Caco-2 (cell line): Measurements from ENCODE around the gene ARID3C. TPM values are rescaled to one million over a fixed set of nuclear protein-coding genes. Genes with fewer than 3 reads are reported as not detected.

Experiments used
- BruUV-seq: library from RNA; stranded (reverse); fragments of 400-500 nt; replicated peaks from 2 replicates; lab custom pipeline; 2021; lab: Mats Ljungman, UMichigan
- CTCF ChIA-PET: fragments of 300-600 bp; sonication (Branson Sonifier 250); formaldehyde crosslinking; loops from one replicate; lab custom pipeline; 2022; ENCODE audit warnings: antibody characterized with exemption; lab: Charles Lee
- POLR2A ChIA-PET: fragments of 300-600 bp; sonication (Branson Sonifier 250); formaldehyde crosslinking; loops from one replicate; lab custom pipeline; 2022; ENCODE audit warnings: antibody characterized with exemption; lab: Charles Lee
- DNase-seq, 2 experiments: peaks; one replicate each; pipeline versions ENCODE4 v3.0.0 to v3.0.0-alpha.2; 2020 to 2022
- H3K27me3 ChIP-seq: replicated peaks from 2 replicates; pipeline ENCODE4 v1.6.0; 2011; ENCODE audit warnings: low read length; ENCODE audit not compliant: control insufficient read depth, insufficient read depth
- H3K36me3 ChIP-seq: 2 replicates; pipeline ENCODE4 v1.5.1; 2011; ENCODE audit warnings: low read length; ENCODE audit not compliant: control insufficient read depth, insufficient read depth
- H3K4me1 ChIP-seq: fragments of 250-450 bp; sonication (Bioruptor Pico); 2 replicates; pipeline ENCODE4 v1.5.1; 2020; ENCODE audit warnings: mild to moderate bottlenecking
- H3K4me3 ChIP-seq: 2 replicates; pipeline ENCODE4 v1.5.1; 2011; ENCODE audit warnings: low read depth, mild to moderate bottlenecking, control low read depth, low read length
- H3K9me3 ChIP-seq: fragments of 250-450 bp; sonication (Bioruptor Pico); 2 replicates; pipeline ENCODE4 v1.5.1; 2020; ENCODE audit warnings: mild to moderate bottlenecking, moderate library complexity
- H3K27ac Mint-ChIP-seq: one replicate; pipeline ENCODE4 v1.8.0; 2022; ENCODE audit warnings: mixed read lengths; ENCODE audit not compliant: unreplicated experiment
- H3K27me3 Mint-ChIP-seq: one replicate; pipeline ENCODE4 v1.8.0; 2022; ENCODE audit warnings: mixed read lengths; ENCODE audit not compliant: insufficient read depth, unreplicated experiment
- H3K36me3 Mint-ChIP-seq: one replicate; pipeline ENCODE4 v1.8.0; 2022; ENCODE audit warnings: mild to moderate bottlenecking, mixed read lengths; ENCODE audit not compliant: insufficient read depth, unreplicated experiment
- H3K4me1 Mint-ChIP-seq: one replicate; pipeline ENCODE4 v1.8.0; 2022; ENCODE audit warnings: low read depth, mixed read lengths; ENCODE audit not compliant: unreplicated experiment
- H3K4me3 Mint-ChIP-seq: one replicate; pipeline ENCODE4 v1.8.0; 2022; ENCODE audit warnings: mild to moderate bottlenecking, moderate library complexity, mixed read lengths; ENCODE audit not compliant: unreplicated experiment
- H3K9me3 Mint-ChIP-seq: one replicate; pipeline ENCODE4 v1.8.0; 2022; ENCODE audit warnings: mixed read lengths; ENCODE audit not compliant: unreplicated experiment
- intact Hi-C: fragments of 100-400 bp; cut with micrococcal nuclease; formaldehyde crosslinking; loops from one replicate; pipeline ENCODE4 v1.10.0; 2022; ENCODE audit not compliant: unreplicated experiment
- total RNA-seq: library from RNA; stranded (reverse); gene quantifications from 2 replicates; pipeline ENCODE4 v1.2.3, GENCODE V29; 2022
- TF ChIP-seq, protein P1 (sequence below), 2 experiments: fragments of 200-600 bp in 1 of 2; IDR thresholded peaks; 1 replicate in 1 of 2; 2 replicates in 1 of 2; pipeline versions ENCODE4 v1.5.1 to v1.8.0; 2011 to 2022; ENCODE audit warnings: antibody characterized with exemption in 1 of 2, control low read depth in 1 of 2, inconsistent platforms in 1 of 2, low read depth in 1 of 2, low read length in 1 of 2, mild to moderate bottlenecking in 1 of 2, moderate library complexity in 1 of 2; ENCODE audit not compliant: insufficient read depth in 1 of 2, severe bottlenecking in 1 of 2, unreplicated experiment in 1 of 2

Gene ARID3C
- total RNA-seq, 1 experiment from 2014 or later = not detected

DNA sequence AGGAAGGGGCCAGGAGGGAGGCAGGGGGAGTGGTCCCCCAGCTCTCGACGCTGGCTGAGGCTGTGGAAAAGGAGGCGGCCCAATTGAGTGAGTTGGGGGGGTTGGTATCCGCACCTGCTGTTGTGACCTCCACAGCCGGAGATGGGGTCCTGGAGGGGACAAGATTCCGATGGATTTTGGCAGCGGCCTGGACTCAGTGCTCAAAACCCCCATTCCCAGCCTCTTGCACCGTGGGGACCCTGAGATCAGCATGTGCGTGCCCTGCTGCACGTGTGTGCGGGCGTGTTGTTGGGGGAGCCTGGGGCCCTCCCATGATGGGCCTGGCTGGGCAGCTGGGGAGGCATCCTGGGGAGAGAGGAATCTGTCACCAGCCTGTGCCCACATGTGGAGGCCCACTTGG is 54.3 kb downstream of the ARID3C start:
- Mint-ChIP-seq H3K9me3 (no peaks in the 10 kb centered on the region), H3K27ac (no peak overlapping the region), H3K27me3 (peaks cover 11% of the 10 kb centered on the region), H3K4me1 (no peaks in the 10 kb centered on the region), H3K36me3 (no peaks in the 10 kb centered on the region), H3K4me3 (no peak overlapping the region)
- POLR2A ChIA-PET = no interaction called here
- DNase-seq = no peak
- BruUV-seq = no TSS peak
- H3K9me3 ChIP-seq = no peaks in the 10 kb centered on the region
- H3K4me3 ChIP-seq = no peak overlapping the region
- CTCF ChIA-PET = no interaction called here
- intact Hi-C loops = no loop called here
- H3K4me1 ChIP-seq = no peaks in the 10 kb centered on the region
- TF ChIP-seq, protein P1, sequence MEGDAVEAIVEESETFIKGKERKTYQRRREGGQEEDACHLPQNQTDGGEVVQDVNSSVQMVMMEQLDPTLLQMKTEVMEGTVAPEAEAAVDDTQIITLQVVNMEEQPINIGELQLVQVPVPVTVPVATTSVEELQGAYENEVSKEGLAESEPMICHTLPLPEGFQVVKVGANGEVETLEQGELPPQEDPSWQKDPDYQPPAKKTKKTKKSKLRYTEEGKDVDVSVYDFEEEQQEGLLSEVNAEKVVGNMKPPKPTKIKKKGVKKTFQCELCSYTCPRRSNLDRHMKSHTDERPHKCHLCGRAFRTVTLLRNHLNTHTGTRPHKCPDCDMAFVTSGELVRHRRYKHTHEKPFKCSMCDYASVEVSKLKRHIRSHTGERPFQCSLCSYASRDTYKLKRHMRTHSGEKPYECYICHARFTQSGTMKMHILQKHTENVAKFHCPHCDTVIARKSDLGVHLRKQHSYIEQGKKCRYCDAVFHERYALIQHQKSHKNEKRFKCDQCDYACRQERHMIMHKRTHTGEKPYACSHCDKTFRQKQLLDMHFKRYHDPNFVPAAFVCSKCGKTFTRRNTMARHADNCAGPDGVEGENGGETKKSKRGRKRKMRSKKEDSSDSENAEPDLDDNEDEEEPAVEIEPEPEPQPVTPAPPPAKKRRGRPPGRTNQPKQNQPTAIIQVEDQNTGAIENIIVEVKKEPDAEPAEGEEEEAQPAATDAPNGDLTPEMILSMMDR (IDR thresholded peaks at IDR 0.05; ENCODE audit: insufficient read depth in 1 of 2, low read depth in 1 of 2, low read length in 1 of 2, severe bottlenecking in 1 of 2, unreplicated experiment in 1 of 2) = no peak
- H3K36me3 ChIP-seq = no peaks in the 10 kb centered on the region
- no peaks in the 10 kb centered on the region for H3K27me3 ChIP-seq

DNA sequence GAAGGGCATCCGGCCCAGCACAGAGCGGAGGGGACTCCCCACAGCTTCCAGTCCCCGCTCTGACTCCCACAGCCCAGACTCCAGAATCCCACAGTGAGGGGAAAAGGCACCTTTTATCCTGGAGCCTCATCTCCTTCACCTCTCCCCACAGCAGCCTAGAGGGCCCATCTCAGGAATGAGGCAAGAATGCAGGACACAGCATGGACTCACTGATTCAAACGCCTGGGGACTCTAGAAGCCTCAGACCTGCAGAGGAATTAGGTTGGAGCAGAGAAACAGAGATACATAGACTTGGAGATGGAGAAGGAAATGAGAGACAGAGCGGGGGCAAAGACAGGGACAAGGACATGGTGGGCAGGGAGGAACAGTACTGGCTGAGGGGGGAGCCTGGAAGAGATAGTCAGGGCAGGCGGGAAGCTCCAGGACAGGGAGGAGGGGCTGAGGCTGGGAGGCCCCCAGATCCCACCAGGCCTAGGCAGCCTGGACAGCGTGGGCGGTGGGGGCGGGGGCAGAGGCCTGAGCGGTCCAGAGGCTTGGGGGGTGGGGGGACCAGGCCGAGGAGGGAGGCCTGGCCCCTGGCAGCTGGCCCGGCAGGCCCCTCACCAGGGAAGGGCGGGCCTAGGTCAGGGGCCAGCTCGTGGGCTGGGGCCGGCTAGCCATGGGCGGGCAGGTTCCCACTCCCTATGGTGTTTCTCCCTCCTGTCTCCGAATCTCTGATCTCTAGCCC is 55.1 kb downstream of the ARID3C start:
- H3K4me3 Mint-ChIP-seq = no peak overlapping the region
- peaks cover 7% of the 10 kb centered on the region for H3K27me3 Mint-ChIP-seq
- Histone ChIP-seq H3K36me3 (no peaks in the 10 kb centered on the region), H3K4me3 (no peak overlapping the region), H3K27me3 (no peaks in the 10 kb centered on the region), H3K4me1 (no peaks in the 10 kb centered on the region), H3K9me3 (no peaks in the 10 kb centered on the region)
- TF ChIP-seq, protein P1 (IDR thresholded peaks at IDR 0.05; ENCODE audit: insufficient read depth in 1 of 2, low read depth in 1 of 2, low read length in 1 of 2, severe bottlenecking in 1 of 2, unreplicated experiment in 1 of 2) = no peak
- no peaks in the 10 kb centered on the region for H3K9me3 Mint-ChIP-seq
- CTCF ChIA-PET = no interaction called here
- H3K36me3 Mint-ChIP-seq = no peaks in the 10 kb centered on the region
- no peak for DNase-seq
- BruUV-seq = no TSS peak
- no peaks in the 10 kb centered on the region for H3K4me1 Mint-ChIP-seq
- POLR2A ChIA-PET = no interaction called here
- H3K27ac Mint-ChIP-seq = no peak overlapping the region
- intact Hi-C loops = no loop called here

DNA sequence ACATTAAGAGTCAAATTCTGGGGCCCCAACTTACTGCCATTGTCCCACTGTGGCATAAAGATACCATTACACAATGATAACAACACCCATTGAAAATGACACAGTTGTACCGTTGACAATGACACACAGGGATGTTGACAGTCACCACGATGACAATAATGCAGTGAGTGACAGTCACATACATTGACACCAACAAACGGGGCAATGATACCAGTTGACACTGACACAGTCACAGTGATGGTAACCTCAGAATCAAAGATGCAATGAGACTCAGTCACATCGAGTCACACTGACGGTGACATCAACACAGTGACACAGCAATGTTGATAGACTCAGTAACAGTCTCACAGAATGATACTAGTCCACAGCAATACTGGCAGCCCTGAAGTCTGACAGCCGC is 56.2 kb downstream of the ARID3C start:
- H3K9me3 Mint-ChIP-seq = no peaks in the 10 kb centered on the region
- BruUV-seq = no TSS peak
- H3K27ac Mint-ChIP-seq = no peak overlapping the region
- Histone ChIP-seq H3K4me3 (no peak overlapping the region), H3K9me3 (no peaks in the 10 kb centered on the region), H3K36me3 (no peaks in the 10 kb centered on the region), H3K4me1 (no peaks in the 10 kb centered on the region), H3K27me3 (no peaks in the 10 kb centered on the region; the same call in 1 of the 2 replicates)
- H3K4me1 Mint-ChIP-seq = no peaks in the 10 kb centered on the region
- intact Hi-C loops = no loop called here
- TF ChIP-seq, protein P1 (IDR thresholded peaks at IDR 0.05; ENCODE audit: insufficient read depth in 1 of 2, low read depth in 1 of 2, low read length in 1 of 2, severe bottlenecking in 1 of 2, unreplicated experiment in 1 of 2) = no peak
- ChIA-PET POLR2A (no interaction called here), CTCF (no interaction called here)
- no peak for DNase-seq
- H3K36me3 Mint-ChIP-seq = no peaks in the 10 kb centered on the region
- no peak overlapping the region for H3K4me3 Mint-ChIP-seq
- peaks cover 7% of the 10 kb centered on the region for H3K27me3 Mint-ChIP-seq
